ENCODE data around the gene TCERG1. TPM values are rescaled to one million over a fixed set of nuclear protein-coding genes. Genes with fewer than 3 reads are reported as not detected.

TCERG1 gene
- total RNA-seq, 4 donors from 2014 or later: 47.0 to 127 (median 58.4) TPM

DNA sequence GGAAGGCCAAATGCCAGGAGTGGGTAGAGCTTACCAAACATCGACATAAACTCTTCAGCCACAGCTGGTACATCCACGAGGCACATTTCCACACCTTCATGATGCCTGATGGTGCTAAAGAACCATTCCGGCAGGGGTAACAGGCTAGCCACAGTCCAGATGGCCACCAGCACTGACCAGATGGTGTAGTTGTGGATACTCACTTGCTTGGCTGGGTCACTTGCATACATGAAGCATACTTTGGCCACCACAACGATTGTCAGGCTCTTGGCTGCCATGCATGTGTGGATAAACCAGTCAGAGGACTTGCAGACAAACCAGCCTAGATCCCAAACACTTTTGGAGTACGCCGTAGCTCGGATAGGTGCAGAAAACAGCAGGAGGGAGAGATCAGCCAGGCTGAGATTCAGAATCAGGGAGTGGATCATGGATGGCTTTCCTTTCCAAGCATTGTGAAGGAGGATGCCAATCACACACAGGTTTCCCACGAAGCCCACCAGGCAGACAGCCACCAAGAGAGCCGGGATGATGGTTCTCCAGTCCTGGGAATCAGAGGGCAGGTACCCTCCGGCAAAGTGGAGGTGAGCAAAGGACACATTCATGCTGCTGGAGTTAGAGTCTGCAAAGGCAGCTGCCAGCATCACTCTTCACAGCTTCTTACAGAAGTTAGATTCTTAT, 68.5 kb downstream of the TCERG1 start:
- no peak for DNase-seq (ENCODE audit: low spot score)
- ATAC-seq (ENCODE audit: low FRiP score): no peak
- TF ChIP-seq, protein P1, sequence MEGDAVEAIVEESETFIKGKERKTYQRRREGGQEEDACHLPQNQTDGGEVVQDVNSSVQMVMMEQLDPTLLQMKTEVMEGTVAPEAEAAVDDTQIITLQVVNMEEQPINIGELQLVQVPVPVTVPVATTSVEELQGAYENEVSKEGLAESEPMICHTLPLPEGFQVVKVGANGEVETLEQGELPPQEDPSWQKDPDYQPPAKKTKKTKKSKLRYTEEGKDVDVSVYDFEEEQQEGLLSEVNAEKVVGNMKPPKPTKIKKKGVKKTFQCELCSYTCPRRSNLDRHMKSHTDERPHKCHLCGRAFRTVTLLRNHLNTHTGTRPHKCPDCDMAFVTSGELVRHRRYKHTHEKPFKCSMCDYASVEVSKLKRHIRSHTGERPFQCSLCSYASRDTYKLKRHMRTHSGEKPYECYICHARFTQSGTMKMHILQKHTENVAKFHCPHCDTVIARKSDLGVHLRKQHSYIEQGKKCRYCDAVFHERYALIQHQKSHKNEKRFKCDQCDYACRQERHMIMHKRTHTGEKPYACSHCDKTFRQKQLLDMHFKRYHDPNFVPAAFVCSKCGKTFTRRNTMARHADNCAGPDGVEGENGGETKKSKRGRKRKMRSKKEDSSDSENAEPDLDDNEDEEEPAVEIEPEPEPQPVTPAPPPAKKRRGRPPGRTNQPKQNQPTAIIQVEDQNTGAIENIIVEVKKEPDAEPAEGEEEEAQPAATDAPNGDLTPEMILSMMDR (IDR thresholded peaks at IDR 0.05): no peak

DNA sequence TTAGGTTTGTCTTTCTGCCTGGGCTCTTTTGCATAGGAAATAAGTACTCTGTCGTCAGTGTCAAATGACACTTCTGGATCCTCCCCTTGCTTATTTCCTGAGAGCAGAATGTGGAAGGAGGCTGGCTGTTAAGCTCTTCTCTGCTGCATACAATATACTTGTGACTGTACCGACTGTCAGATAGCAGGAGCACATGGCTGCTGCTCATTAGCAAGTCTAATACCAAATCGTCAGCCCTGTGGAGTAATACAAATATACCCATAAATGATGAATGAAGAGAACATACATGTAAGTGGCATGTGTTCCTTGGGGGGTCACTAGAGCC, 69.0 kb downstream of the TCERG1 start, which contains the start of gene GPR151:
GPR151 (minus strand) TSS at position 40 of the 325 bp plus-strand sequence. CDS start 77 bp downstream, outside the sequence.
- TF ChIP-seq, protein P1 (IDR thresholded peaks at IDR 0.05): no peak
- DNase-seq (ENCODE audit: low spot score) (no peak), ATAC-seq (ENCODE audit: low FRiP score) (no peak)

DNA sequence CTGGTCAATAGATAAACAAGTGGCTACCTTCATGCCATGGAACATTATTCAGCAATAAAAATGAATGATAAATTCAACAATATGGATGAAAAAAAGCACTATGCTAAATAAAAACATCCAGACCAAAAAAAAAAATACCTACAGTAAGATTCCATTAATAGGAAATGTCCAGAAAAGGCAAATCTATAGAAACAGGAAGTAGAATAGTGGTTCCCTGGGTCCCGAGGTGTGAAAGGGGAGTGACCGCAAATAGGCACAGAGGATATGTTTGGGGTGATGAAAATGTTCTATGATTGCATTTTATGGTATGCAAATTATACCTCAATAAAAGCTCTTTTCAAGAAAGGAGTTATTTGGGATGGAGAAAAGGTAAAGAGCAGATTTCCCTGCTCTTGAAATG, 72.4 kb downstream of the TCERG1 start:
- DNase-seq (ENCODE audit: low spot score): no peak
- TF ChIP-seq, protein P1 (IDR thresholded peaks at IDR 0.05): no peak
- no peak for ATAC-seq (ENCODE audit: low FRiP score)

DNA sequence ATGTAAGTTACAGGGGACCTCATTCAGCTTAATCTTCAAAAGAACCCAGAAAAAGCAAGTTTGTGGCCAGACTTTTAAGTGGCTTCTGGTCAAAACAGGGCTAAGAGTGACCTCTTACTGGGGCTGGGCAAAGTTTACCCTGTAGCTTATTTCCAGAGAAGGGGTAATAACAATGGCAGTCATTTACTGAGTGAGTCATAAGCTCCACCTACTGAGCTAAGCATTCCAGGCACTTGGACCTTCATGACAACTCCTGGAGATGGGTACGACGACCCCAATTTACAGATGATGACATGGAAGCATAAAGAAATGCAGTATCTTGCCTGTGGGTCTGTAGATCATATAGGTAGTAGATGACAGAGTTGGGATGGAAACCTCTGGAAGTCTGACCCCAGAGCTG, 73.6 kb downstream of the TCERG1 start:
- TF ChIP-seq, protein P1 (IDR thresholded peaks at IDR 0.05): no peak
- DNase-seq (ENCODE audit: low spot score) (no peak), ATAC-seq (ENCODE audit: low FRiP score) (no peak)

DNA sequence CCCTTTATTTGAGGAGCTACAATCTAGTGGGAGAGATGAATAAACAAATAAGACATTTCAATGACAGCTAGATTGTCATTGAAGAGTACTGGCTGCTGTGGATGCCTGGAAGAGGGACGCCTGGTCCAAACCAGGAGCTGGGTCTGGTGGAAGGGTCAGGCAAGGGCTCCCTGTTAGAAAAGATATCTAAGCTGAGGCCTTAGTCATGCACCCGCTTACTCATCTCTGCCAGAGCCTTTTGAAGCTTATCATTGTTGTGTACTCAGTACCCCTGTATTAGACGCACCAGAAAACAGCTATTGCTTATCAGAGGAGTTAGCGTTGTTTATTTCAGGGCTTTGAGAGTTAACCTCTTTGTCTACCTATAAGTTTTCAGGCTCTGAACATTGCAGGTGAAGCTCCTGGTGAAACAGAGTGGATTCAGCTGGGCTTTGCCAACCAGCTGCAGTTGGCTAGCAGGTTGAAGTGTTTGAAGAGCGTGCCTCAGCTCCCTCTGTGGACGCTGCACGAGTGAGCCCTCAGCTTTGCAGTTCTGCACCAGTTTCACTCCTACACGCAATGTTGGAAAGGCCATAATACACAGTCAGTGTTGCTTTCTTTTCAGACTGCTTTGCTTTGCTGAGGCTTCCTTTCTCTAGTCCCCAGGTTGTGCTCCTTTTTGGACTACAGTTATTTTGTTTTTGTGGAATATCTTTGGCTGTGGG, 74.4 kb downstream of the TCERG1 start:
- TF ChIP-seq, protein P1 (IDR thresholded peaks at IDR 0.05): no peak
- ATAC-seq (ENCODE audit: low FRiP score) (no peak), DNase-seq (ENCODE audit: low spot score) (no peak)

DNA sequence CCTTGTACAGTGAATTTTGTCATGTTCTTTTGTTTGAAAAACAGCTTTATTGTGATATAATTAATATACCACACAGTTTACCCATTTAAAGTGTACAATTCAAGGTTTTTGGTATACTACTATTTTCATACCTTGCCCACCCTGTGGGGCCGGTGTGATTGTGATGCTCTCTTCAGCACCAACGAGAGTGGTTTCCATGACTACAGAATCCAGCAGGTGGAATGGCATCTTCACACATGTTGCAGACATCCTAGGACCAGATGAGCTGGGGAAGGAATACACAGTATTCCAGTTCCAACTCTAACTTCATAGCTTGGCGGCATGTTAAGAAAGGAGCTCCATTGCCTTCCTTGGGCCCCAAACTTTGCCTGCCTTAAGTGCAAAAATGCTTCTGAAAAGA, 76.6 kb downstream of the TCERG1 start:
- DNase-seq (ENCODE audit: low spot score): no peak
- ATAC-seq (ENCODE audit: low FRiP score): no peak
- TF ChIP-seq, protein P1 (IDR thresholded peaks at IDR 0.05): no peak

DNA sequence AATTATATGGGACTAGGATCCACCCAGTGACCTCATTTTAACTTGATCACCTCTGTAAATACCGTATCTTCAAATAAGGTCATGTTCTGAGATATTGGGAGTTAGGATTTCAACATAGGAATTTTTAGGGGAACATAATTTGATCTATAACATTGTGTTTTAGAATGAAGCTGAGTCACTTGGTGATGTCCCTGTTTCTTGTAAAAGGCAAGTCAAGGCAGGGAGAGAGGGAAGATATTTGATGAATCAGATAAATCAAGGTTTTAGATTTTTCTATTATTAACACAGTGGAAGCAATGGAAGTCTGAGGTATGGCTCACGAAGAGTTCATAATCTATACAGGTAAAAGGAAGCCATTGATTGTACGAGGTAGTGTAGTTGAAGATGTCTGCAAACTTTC, 80.7 kb downstream of the TCERG1 start:
- TF ChIP-seq, protein P1 (IDR thresholded peaks at IDR 0.05): no peak
- DNase-seq (ENCODE audit: low spot score) (no peak), ATAC-seq (ENCODE audit: low FRiP score) (no peak)
